AG10803 (cell line): Measurements from ENCODE around the gene TM4SF5.

Source experiments
- DNase-seq: peaks from one replicate; pipeline ENCODE4 v3.0.0; 2010; ENCODE audit warnings: low read depth
- H3K4me3 ChIP-seq: 2 replicates; pipeline ENCODE4 v1.5.1; 2011; ENCODE audit warnings: mild to moderate bottlenecking, low read length, control low read depth
- TF ChIP-seq, protein P1 (sequence below): conservative IDR thresholded peaks from 2 replicates; pipeline ENCODE4 v1.5.1; 2011; ENCODE audit warnings: mild to moderate bottlenecking, low read length, control low read depth, inconsistent platforms

TM4SF5 gene

GRCh38 chr17:4766723-4767122, 5.0 kb upstream of the TM4SF5 start:
- TF ChIP-seq, protein P1, sequence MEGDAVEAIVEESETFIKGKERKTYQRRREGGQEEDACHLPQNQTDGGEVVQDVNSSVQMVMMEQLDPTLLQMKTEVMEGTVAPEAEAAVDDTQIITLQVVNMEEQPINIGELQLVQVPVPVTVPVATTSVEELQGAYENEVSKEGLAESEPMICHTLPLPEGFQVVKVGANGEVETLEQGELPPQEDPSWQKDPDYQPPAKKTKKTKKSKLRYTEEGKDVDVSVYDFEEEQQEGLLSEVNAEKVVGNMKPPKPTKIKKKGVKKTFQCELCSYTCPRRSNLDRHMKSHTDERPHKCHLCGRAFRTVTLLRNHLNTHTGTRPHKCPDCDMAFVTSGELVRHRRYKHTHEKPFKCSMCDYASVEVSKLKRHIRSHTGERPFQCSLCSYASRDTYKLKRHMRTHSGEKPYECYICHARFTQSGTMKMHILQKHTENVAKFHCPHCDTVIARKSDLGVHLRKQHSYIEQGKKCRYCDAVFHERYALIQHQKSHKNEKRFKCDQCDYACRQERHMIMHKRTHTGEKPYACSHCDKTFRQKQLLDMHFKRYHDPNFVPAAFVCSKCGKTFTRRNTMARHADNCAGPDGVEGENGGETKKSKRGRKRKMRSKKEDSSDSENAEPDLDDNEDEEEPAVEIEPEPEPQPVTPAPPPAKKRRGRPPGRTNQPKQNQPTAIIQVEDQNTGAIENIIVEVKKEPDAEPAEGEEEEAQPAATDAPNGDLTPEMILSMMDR: no peak
- no peak overlapping the region for H3K4me3 ChIP-seq
- no peak for DNase-seq

GRCh38 chr17:4768298-4768697, 3.4 kb upstream of the TM4SF5 start:
- no peak overlapping the region for H3K4me3 ChIP-seq
- DNase-seq: no peak
- TF ChIP-seq, protein P1: no peak

DNA sequence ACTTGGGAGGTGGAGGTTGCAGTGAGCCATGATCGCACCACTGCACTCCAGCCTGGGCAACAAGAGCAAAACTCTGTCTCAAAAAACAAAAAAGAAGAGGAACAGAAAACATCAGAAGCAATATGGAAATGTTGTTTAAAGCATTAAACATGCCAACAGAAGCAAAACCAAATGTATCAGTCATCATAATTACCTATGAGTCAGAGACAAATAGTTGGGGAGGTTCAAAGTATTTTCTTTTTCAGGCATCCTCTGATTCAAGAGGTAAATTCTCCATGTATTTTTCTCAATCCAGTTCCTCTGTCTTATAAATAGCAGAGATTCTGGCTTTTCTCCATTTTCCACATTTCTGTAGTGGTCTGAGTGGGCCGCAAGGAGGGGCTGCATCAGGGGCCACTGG, 2.1 kb upstream of the TM4SF5 start:
- TF ChIP-seq, protein P1: no peak
- no peak overlapping the region for H3K4me3 ChIP-seq
- peak; percentile 10 for DNase-seq

- H3K4me3 ChIP-seq: no peak overlapping the region
- TF ChIP-seq, protein P1: no peak
- no peak for DNase-seq
These were observed 538 bp downstream of the TM4SF5 start for GRCh38 chr17:4772235-4772613.

DNA sequence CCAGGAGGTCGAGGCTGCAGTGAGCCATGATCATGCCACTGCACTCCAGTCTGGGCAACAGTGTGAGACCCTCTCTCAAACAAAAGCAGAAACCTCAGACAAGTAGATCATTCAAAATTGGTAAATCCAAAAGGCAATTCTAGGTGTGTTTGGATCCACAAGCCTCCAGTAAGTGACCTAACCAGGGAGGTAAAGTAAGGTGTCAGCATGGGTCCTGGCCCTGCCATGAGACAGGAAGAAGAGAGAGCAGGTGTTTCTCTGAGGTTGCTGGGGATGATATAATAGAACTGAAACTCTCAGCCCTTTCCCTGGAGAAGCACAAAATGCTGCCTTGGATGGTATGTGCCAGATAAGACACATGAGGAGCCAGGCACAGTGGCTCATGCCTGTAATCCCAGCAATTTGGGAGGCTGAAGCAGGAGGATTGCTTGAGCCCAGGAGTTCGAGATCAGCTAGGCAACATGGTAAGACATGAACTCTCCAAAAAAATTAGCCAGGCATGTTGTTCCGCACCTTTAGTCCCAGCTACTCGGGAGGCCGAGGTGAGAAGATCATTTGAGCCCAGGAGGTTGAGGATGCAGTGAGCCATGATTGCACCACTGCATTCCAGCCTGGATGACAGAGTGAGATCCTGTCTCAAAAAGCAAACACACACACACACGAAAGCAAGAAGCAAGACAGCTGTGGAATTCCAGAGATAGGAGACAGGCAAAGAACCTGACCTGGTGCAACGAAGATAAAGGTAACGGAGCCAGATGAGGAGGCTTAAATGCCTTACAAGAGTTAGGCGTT, 6.5 kb downstream of the TM4SF5 start:
- TF ChIP-seq, protein P1: no peak
- H3K4me3 ChIP-seq: no peak overlapping the region
- peak; percentile 17 for DNase-seq

DNA sequence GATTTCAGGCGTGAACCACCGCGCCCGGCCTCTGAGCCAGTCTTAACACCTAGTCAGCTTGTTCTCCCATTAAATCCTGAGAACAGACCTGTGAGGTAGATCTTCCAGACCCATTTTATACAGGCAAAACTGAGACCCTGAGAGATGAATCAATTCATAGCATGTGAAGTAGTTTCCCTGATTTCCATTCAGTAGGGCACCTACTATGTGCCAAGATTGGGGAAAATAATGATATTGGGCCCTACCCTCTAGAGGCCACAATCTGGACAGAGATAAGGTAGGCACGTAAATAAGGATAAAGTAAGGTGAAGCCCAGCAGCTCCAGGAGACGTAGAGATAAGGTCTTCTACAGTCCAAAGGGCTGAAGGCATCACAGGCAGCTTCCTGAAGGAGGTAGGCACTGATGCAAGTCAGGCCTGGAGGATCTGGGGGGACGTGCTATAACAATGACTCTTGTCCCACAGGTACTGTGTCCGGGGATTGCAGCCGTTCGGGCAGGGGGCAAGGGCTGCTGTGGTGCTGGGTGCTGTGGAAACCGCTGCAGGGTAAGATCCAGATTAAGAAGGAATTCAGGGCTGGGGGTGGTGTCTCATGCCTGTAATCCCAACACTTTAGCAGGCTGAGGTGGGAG, 8.8 kb downstream of the TM4SF5 start:
- no peak overlapping the region for H3K4me3 ChIP-seq
- DNase-seq: no peak
- TF ChIP-seq, protein P1: no peak

DNA sequence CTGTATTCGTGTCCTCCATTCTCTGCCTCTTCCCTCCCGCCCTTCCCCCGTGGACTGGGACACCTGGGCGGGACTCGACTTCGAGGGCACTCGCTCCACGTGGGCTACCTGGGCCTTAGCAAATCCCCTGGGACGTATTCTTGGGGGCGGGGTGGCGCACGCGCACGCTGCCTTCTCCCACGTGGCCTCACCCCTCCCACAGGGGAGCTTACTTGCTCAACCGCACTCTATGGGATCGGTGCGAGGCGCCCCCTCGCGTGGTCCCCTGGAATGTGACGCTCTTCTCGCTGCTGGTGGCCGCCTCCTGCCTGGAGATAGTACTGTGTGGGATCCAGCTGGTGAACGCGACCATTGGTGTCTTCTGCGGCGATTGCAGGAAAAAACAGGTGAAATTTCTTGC, 11.0 kb downstream of the TM4SF5 start:
- DNase-seq: no peak
- TF ChIP-seq, protein P1: no peak
- H3K4me3 ChIP-seq: no peak overlapping the region
